ENCODE measurements around the gene ADAMTS12. TPM values are rescaled to one million over a fixed set of nuclear protein-coding genes. Genes with fewer than 3 reads are reported as not detected.
A peak's percentile ranks its signal among the peaks of the same experiment; 100 is the strongest.

Gene ADAMTS12
- total and polyA plus RNA-seq, 2 donors: 2.5 to 28.8 TPM

- Histone ChIP-seq H3K4me3 (ENCODE audit: low read depth, low read length) (no peak overlapping the region), H3K36me3 (ENCODE audit: insufficient read depth) (no peaks in the 10 kb centered on the region), H3K27ac (ENCODE audit: low read depth) (no peak overlapping the region), H3K4me1 (ENCODE audit: insufficient read depth) (no peaks in the 10 kb centered on the region)
- DNase-seq (ENCODE audit: extremely low spot score): no peak
- 76% methylated on average over 16 of the region's 16 CpGs for WGBS
Measured at GRCh38 chr5:33588654-33589372, 303.0 kb downstream of the ADAMTS12 start.

DNA sequence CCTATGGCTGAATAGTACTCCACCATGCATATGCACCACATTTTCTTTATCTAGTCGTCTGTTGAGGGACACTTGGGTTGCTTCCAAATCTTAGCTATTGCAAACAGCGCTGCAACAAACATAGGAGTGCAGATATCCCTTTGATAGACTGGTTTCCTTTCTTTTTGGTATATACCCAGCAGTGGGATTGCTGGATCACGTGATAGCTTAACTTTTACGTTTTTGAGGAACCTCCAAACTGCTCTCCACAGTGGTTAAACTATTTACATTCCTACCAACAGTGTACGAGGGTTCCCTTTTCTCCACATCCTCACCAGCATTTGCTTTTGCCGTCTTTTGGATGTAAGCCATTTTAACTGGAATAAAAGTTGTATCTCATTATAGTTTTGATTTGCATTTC lies 308.5 kb downstream of the ADAMTS12 start:
- H3K36me3 ChIP-seq (ENCODE audit: insufficient read depth): no peaks in the 10 kb centered on the region
- H3K4me3 ChIP-seq (ENCODE audit: low read depth, low read length): no peak overlapping the region
- no peak overlapping the region for H3K27ac ChIP-seq (ENCODE audit: low read depth)
- no peak for DNase-seq (ENCODE audit: extremely low spot score)
- no peaks in the 10 kb centered on the region for H3K4me1 ChIP-seq (ENCODE audit: insufficient read depth)
- WGBS: 65% methylated on average over 6 of the region's 6 CpGs

GRCh38 chr5:33582417-33582816 lies 309.4 kb downstream of the ADAMTS12 start:
- no peak for DNase-seq (ENCODE audit: extremely low spot score)
- 93% methylated on average over 7 of the region's 7 CpGs for WGBS
- Histone ChIP-seq H3K27ac (ENCODE audit: low read depth) (no peak overlapping the region), H3K4me1 (ENCODE audit: insufficient read depth) (no peaks in the 10 kb centered on the region), H3K36me3 (ENCODE audit: insufficient read depth) (no peaks in the 10 kb centered on the region), H3K4me3 (ENCODE audit: low read depth, low read length) (no peak overlapping the region)

DNA sequence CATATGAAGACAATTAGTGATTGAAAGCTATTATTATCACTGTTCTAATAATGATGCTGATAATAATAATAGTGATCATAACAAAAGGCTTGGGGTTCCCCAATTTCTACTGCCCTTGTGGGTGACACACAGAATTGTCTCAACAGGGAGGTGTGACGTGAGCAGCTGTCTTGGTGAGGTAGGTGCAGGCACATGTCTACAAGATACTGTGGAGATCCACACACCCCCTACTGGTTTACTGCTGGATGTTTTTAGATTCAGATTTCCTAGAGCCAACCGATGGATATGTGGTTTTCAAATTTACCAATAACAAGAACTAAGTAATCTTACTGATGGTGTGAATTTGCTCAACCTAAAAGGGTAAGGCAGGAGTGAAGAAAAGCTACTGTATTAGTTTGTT lies 312.0 kb downstream of the ADAMTS12 start:
- DNase-seq (ENCODE audit: extremely low spot score): no peak
- H3K4me1 ChIP-seq (ENCODE audit: insufficient read depth): no peaks in the 10 kb centered on the region
- H3K36me3 ChIP-seq (ENCODE audit: insufficient read depth): no peaks in the 10 kb centered on the region
- H3K4me3 ChIP-seq (ENCODE audit: low read depth, low read length): no peak overlapping the region
- WGBS: 90% methylated on average over 2 of the region's 2 CpGs
- H3K27ac ChIP-seq (ENCODE audit: low read depth): no peak overlapping the region

DNA sequence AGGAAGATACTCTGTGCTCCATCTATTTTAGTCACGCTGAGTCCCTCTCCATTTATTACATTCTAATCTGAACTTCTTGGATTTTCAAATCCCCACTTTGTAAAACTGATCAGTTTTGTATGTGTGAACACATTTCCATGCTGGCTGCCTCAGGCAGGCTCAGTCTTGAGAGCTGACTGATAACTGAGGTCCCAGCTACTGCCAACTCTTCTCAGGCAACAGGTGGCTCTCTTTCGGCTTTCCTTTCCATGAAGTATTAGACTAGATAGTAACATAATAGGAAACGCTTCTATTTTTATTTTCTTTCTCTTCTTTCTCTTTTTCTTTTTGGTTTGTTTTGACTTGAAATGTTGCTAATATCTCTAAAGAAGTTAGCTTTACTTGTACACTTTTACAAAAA lies 312.6 kb downstream of the ADAMTS12 start:
- no peaks in the 10 kb centered on the region for H3K4me1 ChIP-seq (ENCODE audit: insufficient read depth)
- no peak overlapping the region for H3K4me3 ChIP-seq (ENCODE audit: low read depth, low read length)
- H3K27ac ChIP-seq (ENCODE audit: low read depth): no peak overlapping the region
- DNase-seq (ENCODE audit: extremely low spot score): no peak
- H3K36me3 ChIP-seq (ENCODE audit: insufficient read depth): no peaks in the 10 kb centered on the region
- 55% methylated on average over 3 of the region's 3 CpGs for WGBS

- Histone ChIP-seq H3K36me3 (ENCODE audit: insufficient read depth) (no peaks in the 10 kb centered on the region), H3K4me1 (ENCODE audit: insufficient read depth) (no peaks in the 10 kb centered on the region), H3K27ac (ENCODE audit: low read depth) (no peak overlapping the region), H3K4me3 (ENCODE audit: low read depth, low read length) (no peak overlapping the region)
- DNase-seq (ENCODE audit: extremely low spot score): no peak
- 88% methylated on average over 10 of the region's 10 CpGs for WGBS
Measured at GRCh38 chr5:33576726-33577590, 314.8 kb downstream of the ADAMTS12 start.

DNA sequence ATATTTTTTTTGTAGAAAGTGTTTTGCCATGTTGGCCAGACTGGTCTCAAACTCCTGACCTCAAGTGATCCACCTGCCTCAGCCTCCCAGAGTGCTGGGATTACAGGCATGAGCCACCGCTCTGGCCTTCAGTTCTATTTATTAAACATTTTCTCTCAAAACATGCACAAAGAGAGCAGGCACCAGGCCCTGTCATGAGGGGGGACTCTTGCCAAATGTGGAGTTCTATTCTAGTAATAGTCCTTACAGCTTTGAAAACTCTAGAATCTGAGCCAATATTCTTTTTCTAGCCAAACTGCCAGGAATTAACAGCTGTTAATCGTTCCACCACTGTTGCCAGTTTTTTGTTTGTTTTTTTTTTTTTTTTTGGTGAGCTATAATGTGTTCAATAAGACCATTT lies 326.5 kb downstream of the ADAMTS12 start:
- Histone ChIP-seq H3K27ac (ENCODE audit: low read depth) (no peak overlapping the region), H3K4me3 (ENCODE audit: low read depth, low read length) (no peak overlapping the region), H3K4me1 (ENCODE audit: insufficient read depth) (no peaks in the 10 kb centered on the region), H3K36me3 (ENCODE audit: insufficient read depth) (no peaks in the 10 kb centered on the region)
- peak; percentile 5 for DNase-seq (ENCODE audit: extremely low spot score)
- 28% methylated on average over 2 of the region's 2 CpGs for WGBS

GRCh38 chr5:33563983-33564908 lies 327.5 kb downstream of the ADAMTS12 start:
- WGBS: 82% methylated on average over 2 of the region's 2 CpGs
- H3K36me3 ChIP-seq (ENCODE audit: insufficient read depth): no peaks in the 10 kb centered on the region
- H3K27ac ChIP-seq (ENCODE audit: low read depth): no peak overlapping the region
- H3K4me3 ChIP-seq (ENCODE audit: low read depth, low read length): no peak overlapping the region
- no peaks in the 10 kb centered on the region for H3K4me1 ChIP-seq (ENCODE audit: insufficient read depth)
- no peak for DNase-seq (ENCODE audit: extremely low spot score)

DNA sequence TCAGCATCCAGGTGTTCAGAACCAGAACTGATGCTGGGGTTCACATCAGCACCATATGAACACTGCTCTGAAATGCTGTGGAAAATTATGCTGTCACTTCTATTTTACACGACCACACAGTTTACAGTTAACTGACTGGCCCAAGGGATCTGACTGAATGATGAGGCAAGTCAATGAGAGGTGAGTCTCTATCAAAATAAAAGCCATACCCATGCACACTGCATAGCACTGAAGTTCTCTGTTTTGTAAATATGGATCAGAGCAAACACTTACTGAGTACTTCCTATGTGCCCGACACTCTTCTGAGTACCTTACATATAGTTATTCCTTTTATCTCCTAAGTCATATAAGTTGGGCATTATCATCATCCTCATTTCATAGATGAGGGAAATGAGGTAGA lies 328.3 kb downstream of the ADAMTS12 start:
- H3K4me1 ChIP-seq (ENCODE audit: insufficient read depth): no peaks in the 10 kb centered on the region
- DNase-seq (ENCODE audit: extremely low spot score): no peak
- no peak overlapping the region for H3K27ac ChIP-seq (ENCODE audit: low read depth)
- no peak overlapping the region for H3K4me3 ChIP-seq (ENCODE audit: low read depth, low read length)
- 83% methylated on average over 2 of the region's 2 CpGs for WGBS
- H3K36me3 ChIP-seq (ENCODE audit: insufficient read depth): no peaks in the 10 kb centered on the region

- no peak overlapping the region for H3K4me3 ChIP-seq (ENCODE audit: low read depth, low read length)
- H3K27ac ChIP-seq (ENCODE audit: low read depth): no peak overlapping the region
- H3K36me3 ChIP-seq (ENCODE audit: insufficient read depth): no peaks in the 10 kb centered on the region
- 82% methylated on average over 1 of the region's 1 CpG for WGBS
- DNase-seq (ENCODE audit: extremely low spot score): no peak
- no peaks in the 10 kb centered on the region for H3K4me1 ChIP-seq (ENCODE audit: insufficient read depth)
Measured at GRCh38 chr5:33558489-33558888, 333.3 kb downstream of the ADAMTS12 start.

DNA sequence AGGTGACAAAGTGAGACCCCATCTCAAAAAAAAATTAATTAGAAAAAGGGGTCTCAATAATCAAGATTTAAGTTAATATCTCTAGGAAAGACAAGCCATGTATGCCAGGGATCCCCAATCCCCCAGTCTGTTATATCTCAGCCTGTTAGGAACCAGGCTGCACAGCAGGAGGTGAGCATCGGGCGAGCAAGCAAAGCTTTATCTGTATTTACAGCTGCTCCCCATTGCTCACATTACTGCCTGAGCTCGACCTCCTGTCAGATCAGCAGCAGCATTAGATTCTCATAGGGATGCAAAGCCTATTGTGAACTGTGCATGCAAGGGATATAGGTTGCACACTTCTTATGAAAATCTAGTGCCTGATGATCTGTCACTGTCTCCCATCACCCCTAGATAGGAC lies 334.2 kb downstream of the ADAMTS12 start:
- no peak overlapping the region for H3K27ac ChIP-seq (ENCODE audit: low read depth)
- H3K36me3 ChIP-seq (ENCODE audit: insufficient read depth): no peaks in the 10 kb centered on the region
- DNase-seq (ENCODE audit: extremely low spot score): no peak
- WGBS: 78% methylated on average over 3 of the region's 3 CpGs
- no peak overlapping the region for H3K4me3 ChIP-seq (ENCODE audit: low read depth, low read length)
- H3K4me1 ChIP-seq (ENCODE audit: insufficient read depth): no peaks in the 10 kb centered on the region

- H3K4me1 ChIP-seq (ENCODE audit: insufficient read depth): no peaks in the 10 kb centered on the region
- H3K27ac ChIP-seq (ENCODE audit: low read depth): no peak overlapping the region
- 73% methylated on average over 8 of the region's 8 CpGs for WGBS
- no peak for DNase-seq (ENCODE audit: extremely low spot score)
- no peaks in the 10 kb centered on the region for H3K36me3 ChIP-seq (ENCODE audit: insufficient read depth)
- no peak overlapping the region for H3K4me3 ChIP-seq (ENCODE audit: low read depth, low read length)
Measured at GRCh38 chr5:33556330-33557328, 335.2 kb downstream of the ADAMTS12 start.

All from urinary bladder (tissue), 4 donors.